HG03521 (cell line): ENCODE measurements around the gene KRTAP10-4.
"Not testable (repeated sequence)": the region's sequence is repeated elsewhere in the genome, so short reads cannot be mapped to it uniquely, and the experiment has no call there.

Source experiments
- ATAC-seq: cut with Tn5 transposase; IDR thresholded peaks from one replicate; pipeline ENCODE4 v1.9.1; 2021; ENCODE audit warnings: mild to moderate bottlenecking, moderate library complexity; ENCODE audit not compliant: unreplicated experiment

KRTAP10-4 gene

GRCh38 chr21:44596068-44596725 is 22.7 kb downstream of the KRTAP10-4 start:
- ATAC-seq: no peak

GRCh38 chr21:44598061-44598460 is 24.5 kb downstream of the KRTAP10-4 start:
- no peak for ATAC-seq

GRCh38 chr21:44599264-44600029 is 25.9 kb downstream of the KRTAP10-4 start:
- no peak for ATAC-seq

- ATAC-seq: not testable (repeated sequence)
Observed at GRCh38 chr21:44600118-44600978, 26.8 kb downstream of the KRTAP10-4 start, which contains the start of gene KRTAP10-7. KRTAP10-7 (plus strand) TSS chr21:44600597; CDS start chr21:44600622, 25 bp downstream.

GRCh38 chr21:44601091-44601490 is 27.6 kb downstream of the KRTAP10-4 start:
- not testable (repeated sequence) for ATAC-seq

- no peak for ATAC-seq
Observed at GRCh38 chr21:44601596-44602462, 28.3 kb downstream of the KRTAP10-4 start.

GRCh38 chr21:44602463-44602850 is 28.9 kb downstream of the KRTAP10-4 start:
- no peak for ATAC-seq

- ATAC-seq: no peak
Observed at GRCh38 chr21:44603109-44603875, 29.8 kb downstream of the KRTAP10-4 start.

GRCh38 chr21:44603911-44604310 is 30.4 kb downstream of the KRTAP10-4 start:
- no peak for ATAC-seq

GRCh38 chr21:44606495-44606894 is 33.0 kb downstream of the KRTAP10-4 start:
- no peak for ATAC-seq

- ATAC-seq: no peak
Observed at GRCh38 chr21:44609193-44609592, 35.7 kb downstream of the KRTAP10-4 start.

- not testable (repeated sequence) for ATAC-seq
Observed at GRCh38 chr21:44610157-44610843, 36.8 kb downstream of the KRTAP10-4 start.

GRCh38 chr21:44611551-44611950 is 38.0 kb downstream of the KRTAP10-4 start:
- ATAC-seq: no peak

- ATAC-seq: no peak
Observed at GRCh38 chr21:44612029-44612486, 38.5 kb downstream of the KRTAP10-4 start, which contains the start of gene KRTAP10-8. KRTAP10-8 (plus strand) TSS chr21:44612079; CDS start chr21:44612101, 22 bp downstream.

GRCh38 chr21:44612669-44613229 is 39.2 kb downstream of the KRTAP10-4 start:
- no peak for ATAC-seq

- no peak for ATAC-seq
Observed at GRCh38 chr21:44613386-44614155, 40.0 kb downstream of the KRTAP10-4 start.

GRCh38 chr21:44614161-44614631 is 40.7 kb downstream of the KRTAP10-4 start:
- no peak for ATAC-seq
